T-helper 22 cell (primary cell): ENCODE data around the gene H2AZ2.
"Not testable (repeated sequence)": the region's sequence is repeated elsewhere in the genome, so short reads cannot be mapped to it uniquely, and the experiment has no call there.

Source experiments
- DNase-seq: peaks from one replicate; pipeline ENCODE4 v3.0.0-alpha.2; 2020; ENCODE audit warnings: low read depth

H2AZ2 gene

DNA sequence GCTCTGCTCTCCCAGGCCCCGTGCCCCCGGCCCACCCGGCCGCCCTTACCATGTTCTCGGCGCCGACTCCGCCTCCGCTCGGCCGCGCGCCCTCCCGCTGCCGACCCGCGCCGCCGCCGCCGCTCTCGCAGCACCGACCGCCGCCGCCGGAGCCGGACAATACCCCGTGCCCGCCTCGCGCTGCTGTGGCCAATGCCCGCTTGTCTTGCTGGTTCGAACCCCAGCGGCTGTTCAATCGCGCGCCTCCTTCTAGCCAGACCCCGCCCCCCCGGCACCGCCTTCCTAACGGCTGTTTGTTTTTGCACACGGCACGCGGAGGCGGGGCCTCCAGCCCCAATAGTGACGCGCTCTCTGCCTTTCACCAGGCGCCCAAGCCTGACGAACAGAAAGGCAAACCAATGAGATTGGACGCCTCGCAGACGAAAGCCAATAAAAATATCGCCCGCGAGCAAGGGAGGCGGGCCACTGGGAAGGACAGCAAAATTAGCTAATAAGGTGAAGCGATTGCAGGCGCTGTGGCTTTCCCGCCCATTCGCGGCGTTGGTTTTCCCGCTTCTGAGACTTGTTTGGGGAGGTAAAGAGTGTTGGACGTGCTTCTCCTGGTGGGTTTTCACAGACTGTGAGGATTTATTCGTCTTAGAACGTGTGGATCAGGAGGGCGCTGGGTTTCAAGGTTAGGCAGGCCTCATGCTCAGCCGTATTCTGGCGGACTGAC, at the start of gene H2AZ2:
Gene H2AZ2, minus strand, starts transcription at position 168 of the 715 bp plus-strand sequence. Its CDS starts 116 bp downstream, at position 52.
- DNase-seq = peak; percentile 99

DNA sequence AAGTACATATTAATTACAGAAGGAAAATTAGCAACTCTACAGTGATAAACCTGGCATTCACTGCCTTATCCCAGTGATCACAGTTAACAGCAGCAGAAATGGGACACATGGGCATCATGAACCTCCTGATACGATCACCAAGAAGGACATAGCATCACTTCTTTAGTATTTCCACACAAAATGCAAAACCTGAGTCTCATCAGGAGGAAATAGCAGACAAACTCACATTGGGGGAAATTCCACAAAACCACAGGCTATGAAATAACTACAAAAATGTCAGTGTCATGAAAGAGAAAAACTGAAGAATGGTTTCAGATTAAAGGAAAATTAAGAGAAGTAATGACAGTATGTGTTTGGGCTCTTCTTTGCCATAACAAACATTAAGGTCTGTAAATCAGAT, 49.4 kb upstream of the H2AZ2 start:
- no peak for DNase-seq

DNA sequence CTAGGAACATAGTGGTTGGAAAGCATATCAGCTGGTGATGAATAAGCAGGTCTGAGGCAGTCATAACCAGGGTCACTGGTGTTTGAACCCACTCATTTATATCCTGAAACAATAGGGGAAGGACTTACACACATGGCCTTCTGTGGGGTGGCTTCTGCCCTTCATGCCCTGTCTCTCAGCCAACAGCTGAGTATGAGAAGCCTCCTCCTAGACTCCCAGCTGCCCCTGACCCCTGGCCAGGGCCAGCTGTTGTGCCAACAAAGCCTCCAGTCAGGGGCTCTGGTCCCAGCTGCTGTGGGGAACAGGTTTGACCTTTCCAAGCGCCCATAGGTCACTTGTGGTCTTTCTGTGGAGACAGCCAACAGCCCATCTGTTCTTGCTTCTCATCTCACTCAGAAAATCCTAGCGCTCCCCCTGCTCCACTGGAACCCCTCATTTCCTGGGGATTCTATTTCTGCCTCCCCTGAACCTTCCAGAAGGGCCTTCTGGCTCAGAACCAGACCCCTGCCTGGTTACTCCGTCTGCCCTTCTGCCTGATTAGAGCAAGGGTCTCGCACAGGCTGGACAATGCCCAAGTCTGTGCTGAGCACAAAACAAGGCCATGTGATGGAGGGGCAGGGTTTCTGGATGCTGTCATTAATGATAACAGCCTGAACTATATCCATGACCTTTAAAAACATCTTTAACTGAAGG, 47.1 kb upstream of the H2AZ2 start:
- DNase-seq = no peak

DNA sequence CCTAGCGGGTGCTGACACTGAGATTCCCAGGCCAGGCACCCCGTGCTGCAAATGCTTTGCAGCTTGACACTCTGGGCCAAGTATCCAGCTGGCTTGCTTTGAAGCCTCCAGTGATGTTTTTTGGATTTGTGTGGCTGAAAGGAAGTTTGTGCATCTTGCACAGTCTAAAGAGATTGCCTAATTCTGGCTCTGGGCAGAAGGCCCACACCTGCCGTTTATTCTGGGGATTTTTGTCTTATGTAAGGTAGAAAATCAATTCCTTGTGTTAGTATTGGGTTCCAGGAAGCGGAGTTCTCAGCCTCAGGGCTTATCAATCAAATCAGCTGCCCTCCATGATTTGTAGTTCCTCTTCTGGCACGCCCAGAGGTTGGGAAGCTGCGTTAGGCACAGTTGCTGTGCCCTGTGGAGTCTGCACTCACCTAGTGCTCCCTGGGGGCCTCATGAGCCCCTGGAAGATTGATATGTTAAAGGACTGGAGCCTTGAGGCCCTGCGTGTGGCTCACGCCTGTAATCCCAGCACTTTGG, 45.9 kb upstream of the H2AZ2 start:
- DNase-seq = no peak

- DNase-seq = no peak
Measured at GRCh38 chr7:44891791-44892190, 43.9 kb upstream of the H2AZ2 start.

DNA sequence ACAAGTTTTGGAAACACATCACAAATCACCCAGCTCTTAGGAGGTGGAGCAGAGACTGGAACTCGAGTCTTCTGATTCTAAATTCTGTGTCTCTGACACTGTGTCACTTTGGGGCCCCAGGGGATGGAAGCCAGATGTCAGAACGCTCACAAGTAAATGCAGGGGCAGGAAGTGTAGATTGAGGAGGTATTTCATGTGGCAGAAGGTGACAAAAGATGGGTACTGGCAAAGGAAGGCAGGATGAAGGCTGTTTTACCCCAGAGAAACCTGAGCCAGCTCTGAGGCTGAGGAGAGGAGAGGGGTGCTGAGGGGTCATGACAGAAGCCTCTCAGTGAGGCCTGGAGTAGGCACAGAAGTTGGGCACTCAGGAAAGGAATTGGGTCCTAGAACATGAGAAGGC, 43.5 kb upstream of the H2AZ2 start:
- DNase-seq = no peak

GRCh38 chr7:44889086-44889781, 41.3 kb upstream of the H2AZ2 start:
- DNase-seq = no peak

GRCh38 chr7:44887293-44887692, 39.4 kb upstream of the H2AZ2 start:
- no peak for DNase-seq

DNA sequence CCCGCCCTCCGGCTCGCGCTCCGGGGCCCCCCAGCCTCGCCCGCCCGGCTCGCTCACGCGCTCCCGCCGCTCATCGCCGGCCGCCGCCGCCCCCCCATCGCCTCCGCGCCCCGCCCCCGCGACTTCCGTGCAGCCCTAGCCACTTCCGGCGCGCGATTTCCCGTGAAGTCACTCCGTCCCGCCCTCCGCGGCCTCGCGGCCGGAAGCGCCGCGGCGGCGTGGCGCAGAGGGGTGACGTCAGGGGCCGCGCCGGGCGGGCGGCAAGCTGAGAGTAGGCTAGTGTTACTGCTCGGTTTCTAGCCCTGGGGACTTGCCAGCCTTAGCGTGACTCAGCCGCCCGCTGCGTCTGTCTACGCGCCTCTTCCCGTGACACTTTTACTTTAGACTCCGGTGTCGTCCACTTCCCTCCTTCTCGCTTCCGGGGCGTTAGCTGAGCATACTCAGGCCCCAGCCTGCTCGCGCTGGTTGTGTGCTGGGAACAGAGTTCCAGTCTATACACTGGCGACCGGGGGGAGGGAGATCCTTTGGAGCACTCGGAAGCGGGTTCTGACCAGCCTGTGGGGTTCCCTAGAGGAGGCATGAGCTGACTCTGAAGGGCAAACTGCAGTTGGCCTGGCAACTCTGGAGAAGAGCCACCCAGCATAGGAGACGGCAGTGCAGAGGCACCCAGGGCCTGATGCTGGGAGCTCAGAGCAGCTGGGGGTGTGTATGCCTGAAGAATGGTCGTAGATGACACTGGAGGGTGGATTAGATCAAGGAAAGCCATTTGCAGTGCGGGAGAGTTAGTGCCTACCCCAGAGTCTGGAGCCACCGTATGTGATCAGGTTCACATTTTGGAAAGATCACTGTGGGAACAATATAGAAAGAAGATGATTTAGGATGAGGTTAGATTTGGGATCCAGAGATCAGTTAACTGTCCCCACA, 37.8 kb upstream of the H2AZ2 start, which contains the start of gene PURB:
Gene PURB, minus strand, starts transcription at position 137 of the 924 bp plus-strand sequence. CDS start 182 bp downstream, outside the sequence.
- peak; percentile 96 for DNase-seq

DNA sequence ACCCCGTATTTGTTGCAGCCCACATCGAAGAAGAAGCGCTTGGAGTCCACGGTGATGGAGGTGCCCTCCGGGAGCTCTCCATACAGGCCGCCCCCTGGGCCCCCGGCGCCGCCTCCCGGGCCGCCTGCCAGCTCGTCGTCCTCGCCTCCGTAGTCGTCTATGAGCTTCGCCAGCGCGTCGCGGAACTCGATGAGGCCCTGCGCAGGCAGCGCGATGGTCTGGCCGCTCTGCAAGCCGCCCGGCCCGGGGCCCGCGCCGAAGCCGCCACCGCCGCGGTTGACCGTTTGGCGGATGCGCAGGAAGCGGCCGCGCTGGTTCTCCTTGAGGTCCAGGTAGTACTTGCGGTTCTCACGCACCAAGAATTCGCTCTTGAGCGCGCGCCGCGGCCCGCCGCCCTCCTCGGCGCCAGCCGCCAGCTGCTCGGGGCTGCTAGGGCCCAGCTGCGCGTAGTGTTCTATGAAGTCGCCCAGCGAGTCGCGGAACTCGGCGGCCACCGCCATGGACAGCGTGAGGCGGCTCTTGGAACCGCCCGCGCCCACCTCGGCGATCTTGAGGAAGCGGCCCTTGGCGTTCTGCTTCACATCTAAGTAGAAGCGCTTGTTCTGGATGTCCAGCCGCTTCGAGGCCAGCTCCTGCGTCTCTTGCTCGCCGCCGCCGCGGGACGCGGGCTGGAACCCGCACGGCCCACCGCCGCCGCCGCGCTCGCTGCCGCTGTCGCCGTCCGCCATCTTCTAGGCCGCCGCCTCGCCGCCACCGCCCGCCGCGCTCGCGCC, 36.9 kb upstream of the H2AZ2 start:
- DNase-seq = peak; percentile 34

DNA sequence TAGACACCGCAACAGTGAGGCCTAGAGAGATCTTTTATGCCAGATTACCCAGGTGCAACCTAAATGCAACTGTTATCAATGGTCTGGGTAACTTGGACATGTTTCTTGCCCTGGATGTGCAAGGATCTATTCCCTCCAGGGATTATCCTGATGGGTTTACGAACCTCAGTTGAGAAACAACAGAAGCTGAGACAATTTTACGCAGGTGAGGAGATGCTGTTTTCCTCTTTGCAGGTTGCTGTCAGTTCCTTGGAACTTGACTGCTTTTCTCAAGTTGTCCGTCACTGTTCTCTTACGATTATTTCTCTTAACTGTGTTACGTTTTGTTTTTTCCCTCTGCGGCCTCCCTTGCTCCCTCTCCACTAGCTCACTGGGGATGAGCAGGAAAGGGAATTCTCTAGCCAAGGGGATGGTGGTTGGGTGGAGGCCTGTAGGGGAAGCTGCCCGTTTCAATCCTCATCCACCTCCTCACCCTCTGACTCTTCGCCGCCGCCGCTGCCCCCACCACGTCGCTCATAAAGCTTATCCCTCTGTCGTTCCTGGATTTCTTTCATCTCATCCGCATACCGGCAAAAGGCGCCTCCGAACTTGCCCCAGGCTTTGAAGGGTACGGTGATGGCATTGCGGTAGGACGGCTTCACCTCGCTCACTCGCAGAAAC, 36.2 kb upstream of the H2AZ2 start:
- DNase-seq = no peak

DNA sequence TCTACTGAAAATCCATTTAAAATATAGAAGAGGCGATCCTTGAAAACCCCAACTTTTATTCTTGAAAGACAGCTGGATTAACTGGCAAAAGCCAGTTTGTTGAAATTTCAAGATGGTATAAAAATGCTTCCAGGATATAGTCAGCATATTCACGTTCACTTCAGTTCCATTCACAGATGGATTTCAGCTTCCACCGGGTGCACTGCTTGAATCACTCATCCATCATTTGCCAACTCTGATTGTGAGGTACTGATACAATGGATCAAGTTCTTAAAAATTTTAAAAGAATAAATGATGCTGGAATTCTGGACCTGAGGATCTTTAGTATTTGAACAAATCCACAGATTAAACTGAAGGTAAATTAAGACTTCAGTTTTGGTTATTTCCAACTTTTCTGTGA, 35.0 kb upstream of the H2AZ2 start:
- DNase-seq = no peak

DNA sequence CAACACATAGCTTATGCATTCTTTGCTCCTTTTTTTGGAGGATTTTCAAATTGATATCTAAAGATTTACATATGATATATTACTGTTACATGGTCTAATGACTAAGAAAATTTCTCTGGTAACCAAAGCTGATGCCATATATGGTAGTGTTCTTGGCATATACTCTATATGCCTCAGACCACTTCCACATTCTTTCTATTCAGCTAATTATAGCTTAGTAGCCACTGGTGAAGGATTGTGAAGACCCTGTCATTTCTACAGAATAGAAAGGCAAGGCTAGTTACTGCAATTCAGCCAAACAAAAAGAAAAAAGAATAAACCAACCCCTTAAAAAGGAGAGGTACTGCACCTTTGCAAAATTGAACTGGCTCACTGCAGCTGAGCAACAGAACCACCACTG, 33.7 kb upstream of the H2AZ2 start:
- DNase-seq = no peak

DNA sequence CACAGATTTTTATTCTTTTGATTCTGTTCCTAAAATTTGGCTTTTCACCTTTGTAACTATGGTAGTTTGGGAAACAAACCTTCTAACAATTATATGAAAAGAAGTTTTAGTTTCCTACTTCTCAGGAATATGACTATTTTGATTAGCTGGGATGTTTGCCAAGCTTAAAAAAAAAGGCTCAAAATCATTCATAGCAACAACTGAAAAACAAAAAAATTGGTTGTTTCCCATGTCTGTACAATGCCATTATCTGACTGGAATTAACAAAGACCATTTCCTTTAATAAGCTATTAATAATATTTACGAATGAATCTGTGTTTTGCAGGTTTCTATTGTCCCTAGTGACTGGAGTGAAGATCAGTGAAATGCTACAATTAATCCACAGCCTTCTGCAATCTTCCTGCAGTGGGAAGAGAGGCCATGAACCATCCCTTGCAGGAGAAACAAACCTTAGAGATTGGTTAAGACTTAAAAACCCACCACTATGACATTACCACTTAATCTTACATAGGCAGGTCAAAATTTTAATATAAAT, 33.2 kb upstream of the H2AZ2 start:
- DNase-seq = no peak

- no peak for DNase-seq
Measured at GRCh38 chr7:44880317-44881018, 32.6 kb upstream of the H2AZ2 start.

DNA sequence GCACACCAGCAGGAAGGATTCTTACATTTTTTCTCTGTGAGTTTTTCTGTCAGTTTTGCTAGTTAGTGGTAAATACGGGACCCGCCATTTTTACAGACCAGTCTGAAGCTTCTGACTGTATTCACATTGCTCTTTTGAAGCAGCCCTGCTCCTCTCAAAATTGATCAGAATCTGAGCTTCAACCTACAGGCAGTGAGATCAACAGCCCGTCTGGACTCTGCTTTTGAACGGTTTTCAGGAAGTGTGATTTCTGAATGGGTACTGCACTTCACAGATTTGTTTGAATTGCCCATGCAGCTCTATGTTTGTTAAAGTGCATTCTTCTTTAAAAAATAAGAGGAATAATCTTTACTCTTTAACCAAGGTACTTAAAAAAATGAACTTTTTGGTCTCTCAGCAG, 28.5 kb upstream of the H2AZ2 start:
- DNase-seq = no peak

DNA sequence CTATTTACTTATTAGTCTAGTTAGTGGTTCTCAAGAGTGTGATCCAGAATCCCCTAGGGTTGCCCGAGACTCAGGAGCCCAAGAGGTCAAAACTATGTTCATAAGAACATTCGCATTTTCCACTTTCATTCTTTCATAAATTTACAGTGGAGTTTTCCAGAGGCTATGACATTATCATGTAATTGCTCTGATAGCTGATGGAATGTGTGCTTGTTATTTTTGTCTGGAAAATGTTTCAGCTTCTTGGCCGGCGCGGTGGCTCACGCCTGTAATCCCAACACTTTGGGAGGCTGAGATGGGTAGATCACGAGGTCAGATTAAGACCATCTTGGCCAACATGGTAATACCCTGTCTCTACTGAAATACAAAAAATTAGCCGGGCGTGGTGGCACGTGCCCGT, 27.4 kb upstream of the H2AZ2 start:
- no peak for DNase-seq

- DNase-seq = no peak
Measured at GRCh38 chr7:44872787-44873186, 24.9 kb upstream of the H2AZ2 start.

GRCh38 chr7:44871918-44872317, 24.0 kb upstream of the H2AZ2 start:
- DNase-seq = not testable (repeated sequence)
